ENCODE measurements around the gene CPSF3.
"Not testable (repeated sequence)": the region's sequence is repeated elsewhere in the genome, so short reads cannot be mapped to it uniquely, and the experiment has no call there.

GRCh38 chr2:9398251-9398650 lies 25.2 kb upstream of the CPSF3 start:
- TF ChIP-seq RFX5 (IDR thresholded peaks at IDR 0.05; ENCODE audit: borderline replicate concordance, low read depth, low read length); ASH2L (IDR thresholded peaks at IDR 0.05; ENCODE audit: low read length); TCF12 (IDR thresholded peaks at IDR 0.05; ENCODE audit: low read depth, low read length); GABPA (IDR thresholded peaks at IDR 0.05; ENCODE audit: borderline replicate concordance, insufficient read depth, low read length); CBX8 (IDR thresholded peaks at IDR 0.05; ENCODE audit: borderline replicate concordance, low read depth, low read length); KDM1A (IDR thresholded peaks at IDR 0.05; ENCODE audit: borderline replicate concordance, low read length); EP300 (IDR thresholded peaks at IDR 0.05; ENCODE audit: borderline replicate concordance in 1 of 2, low read depth in 2 of 2, low read length in 2 of 2); USF2 (IDR thresholded peaks at IDR 0.05; ENCODE audit: low read length): not testable (repeated sequence)
